ENCODE measurements around the gene FOXK1. TPM values are rescaled to one million over a fixed set of nuclear protein-coding genes. Genes with fewer than 3 reads are reported as not detected.

The FOXK1 gene
- total and polyA plus RNA-seq, 2 experiments from 2014 or later = 2.3 to 12.7 TPM

DNA sequence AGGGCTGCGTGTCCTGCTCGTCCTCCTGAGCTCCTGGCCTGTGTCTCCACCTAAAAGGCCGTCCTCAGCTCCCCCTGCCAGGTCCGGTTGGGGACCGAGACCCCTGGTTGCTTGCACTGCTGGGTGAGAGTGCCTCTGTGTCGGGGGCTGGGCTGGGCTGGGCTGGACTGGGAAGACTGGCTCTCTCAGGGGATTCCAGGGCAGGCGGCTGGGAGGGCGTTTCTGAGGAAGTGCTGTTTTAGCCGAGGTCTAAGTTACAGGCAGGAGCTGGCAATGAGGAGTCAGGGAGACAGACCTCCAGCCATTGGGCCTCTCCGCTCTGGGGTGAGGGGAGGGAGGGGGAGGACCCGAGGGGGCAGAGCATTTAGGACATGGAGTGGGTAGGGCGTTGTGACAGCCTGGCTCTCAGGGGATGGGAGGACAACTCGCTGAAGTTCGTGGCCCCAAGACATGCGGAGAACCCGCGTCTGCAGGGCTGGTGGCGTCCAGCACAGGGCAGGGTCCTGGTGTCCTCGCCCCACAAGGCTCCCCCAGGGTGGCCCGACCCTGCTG lies 20.9 kb downstream of the FOXK1 start (continued):
- TF ChIP-seq EZH2 (IDR thresholded peaks at IDR 0.05; ENCODE audit: low read depth, unreplicated experiment) (no peak), STAT1 (IDR thresholded peaks at IDR 0.05; ENCODE audit: unreplicated experiment) (no peak), POLR2AphosphoS5 (IDR thresholded peaks at IDR 0.05; ENCODE audit: low read depth) (no peak)
- TF ChIP-seq, protein P1, sequence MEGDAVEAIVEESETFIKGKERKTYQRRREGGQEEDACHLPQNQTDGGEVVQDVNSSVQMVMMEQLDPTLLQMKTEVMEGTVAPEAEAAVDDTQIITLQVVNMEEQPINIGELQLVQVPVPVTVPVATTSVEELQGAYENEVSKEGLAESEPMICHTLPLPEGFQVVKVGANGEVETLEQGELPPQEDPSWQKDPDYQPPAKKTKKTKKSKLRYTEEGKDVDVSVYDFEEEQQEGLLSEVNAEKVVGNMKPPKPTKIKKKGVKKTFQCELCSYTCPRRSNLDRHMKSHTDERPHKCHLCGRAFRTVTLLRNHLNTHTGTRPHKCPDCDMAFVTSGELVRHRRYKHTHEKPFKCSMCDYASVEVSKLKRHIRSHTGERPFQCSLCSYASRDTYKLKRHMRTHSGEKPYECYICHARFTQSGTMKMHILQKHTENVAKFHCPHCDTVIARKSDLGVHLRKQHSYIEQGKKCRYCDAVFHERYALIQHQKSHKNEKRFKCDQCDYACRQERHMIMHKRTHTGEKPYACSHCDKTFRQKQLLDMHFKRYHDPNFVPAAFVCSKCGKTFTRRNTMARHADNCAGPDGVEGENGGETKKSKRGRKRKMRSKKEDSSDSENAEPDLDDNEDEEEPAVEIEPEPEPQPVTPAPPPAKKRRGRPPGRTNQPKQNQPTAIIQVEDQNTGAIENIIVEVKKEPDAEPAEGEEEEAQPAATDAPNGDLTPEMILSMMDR (conservative IDR thresholded peaks at IDR 0.05; ENCODE audit: low read depth in 2 of 2) = no peak

DNA sequence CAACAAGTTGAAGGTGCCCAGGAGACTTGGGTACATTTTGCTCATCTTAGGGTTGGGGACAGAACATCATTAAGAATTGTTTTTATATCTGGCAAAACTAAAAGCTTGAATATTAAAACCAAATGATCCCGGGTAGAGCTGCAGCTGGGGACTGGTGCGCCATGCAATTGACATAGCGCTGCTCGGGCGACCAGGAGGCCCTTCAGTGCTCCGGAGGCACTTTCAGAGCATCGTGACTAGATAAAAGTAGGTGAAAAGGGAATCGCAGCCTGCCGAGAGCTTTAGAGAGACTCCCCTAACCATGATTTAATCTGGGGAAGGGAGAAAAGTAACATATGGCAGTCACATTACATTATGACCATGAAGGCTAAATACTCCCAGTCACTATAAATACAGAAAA lies 21.4 kb downstream of the FOXK1 start:
- no peak overlapping the region for H3K4me3 ChIP-seq
- H3K4me1 ChIP-seq (ENCODE audit: insufficient read depth) = peaks cover 22% of the 10 kb centered on the region
- peaks cover 56% of the 10 kb centered on the region for H4K20me1 ChIP-seq (replicated peaks; ENCODE audit: insufficient read depth)
- ATAC-seq = no peak
- no peaks in the 10 kb centered on the region for H3K9me2 ChIP-seq (ENCODE audit: insufficient read depth)
- peaks cover 57% of the 10 kb centered on the region for H3K27me3 Mint-ChIP-seq (ENCODE audit: insufficient read depth, low read depth, poor library complexity)
- H3K27ac Mint-ChIP-seq = no peak overlapping the region
- H3K27me3 ChIP-seq (ENCODE audit: insufficient read depth) = peaks cover 46% of the 10 kb centered on the region
- H3K79me2 ChIP-seq (replicated peaks; ENCODE audit: insufficient read depth) = peaks cover 45% of the 10 kb centered on the region
- peaks cover 46% of the 10 kb centered on the region for H3K4me1 Mint-ChIP-seq
- peaks cover 3% of the 10 kb centered on the region; the same call in 2 of the 3 replicates for H3K9me3 Mint-ChIP-seq
- H3F3A ChIP-seq (replicated peaks; ENCODE audit: low read depth) = 0 out of 2 replicates have a peak, but pooled peaks cover 3% of the 10 kb centered on the region
- no peak for DNase-seq (ENCODE audit: low spot score)
- peaks cover 3% of the 10 kb centered on the region; the same call in 2 of the 3 replicates for H3K36me3 Mint-ChIP-seq (ENCODE audit: low read depth)
- H3K27ac ChIP-seq (ENCODE audit: low read depth) = no peak overlapping the region
- no peak overlapping the region for H2AFZ ChIP-seq
- H3K4me3 Mint-ChIP-seq = no peak overlapping the region
- no peaks in the 10 kb centered on the region for H3K36me3 ChIP-seq (ENCODE audit: insufficient read depth)
- H3K4me2 ChIP-seq = no peak overlapping the region
- TF ChIP-seq EZH2 (IDR thresholded peaks at IDR 0.05; ENCODE audit: low read depth, unreplicated experiment) (no peak), JUNB (IDR thresholded peaks at IDR 0.05; ENCODE audit: unreplicated experiment) (no peak), NANOG (IDR thresholded peaks at IDR 0.05; ENCODE audit: borderline replicate concordance) (no peak), CREB1 (CRISPR knock-in tag; IDR thresholded peaks at IDR 0.05; ENCODE audit: low read depth) (no peak), ZNF331 (CRISPR knock-in tag; IDR thresholded peaks at IDR 0.05; ENCODE audit: low read depth) (no peak), ZNF114 (CRISPR knock-in tag; IDR thresholded peaks at IDR 0.05) (no peak), POLR2AphosphoS5 (IDR thresholded peaks at IDR 0.05; ENCODE audit: low read depth) (no peak)
- TF ChIP-seq, protein P2, sequence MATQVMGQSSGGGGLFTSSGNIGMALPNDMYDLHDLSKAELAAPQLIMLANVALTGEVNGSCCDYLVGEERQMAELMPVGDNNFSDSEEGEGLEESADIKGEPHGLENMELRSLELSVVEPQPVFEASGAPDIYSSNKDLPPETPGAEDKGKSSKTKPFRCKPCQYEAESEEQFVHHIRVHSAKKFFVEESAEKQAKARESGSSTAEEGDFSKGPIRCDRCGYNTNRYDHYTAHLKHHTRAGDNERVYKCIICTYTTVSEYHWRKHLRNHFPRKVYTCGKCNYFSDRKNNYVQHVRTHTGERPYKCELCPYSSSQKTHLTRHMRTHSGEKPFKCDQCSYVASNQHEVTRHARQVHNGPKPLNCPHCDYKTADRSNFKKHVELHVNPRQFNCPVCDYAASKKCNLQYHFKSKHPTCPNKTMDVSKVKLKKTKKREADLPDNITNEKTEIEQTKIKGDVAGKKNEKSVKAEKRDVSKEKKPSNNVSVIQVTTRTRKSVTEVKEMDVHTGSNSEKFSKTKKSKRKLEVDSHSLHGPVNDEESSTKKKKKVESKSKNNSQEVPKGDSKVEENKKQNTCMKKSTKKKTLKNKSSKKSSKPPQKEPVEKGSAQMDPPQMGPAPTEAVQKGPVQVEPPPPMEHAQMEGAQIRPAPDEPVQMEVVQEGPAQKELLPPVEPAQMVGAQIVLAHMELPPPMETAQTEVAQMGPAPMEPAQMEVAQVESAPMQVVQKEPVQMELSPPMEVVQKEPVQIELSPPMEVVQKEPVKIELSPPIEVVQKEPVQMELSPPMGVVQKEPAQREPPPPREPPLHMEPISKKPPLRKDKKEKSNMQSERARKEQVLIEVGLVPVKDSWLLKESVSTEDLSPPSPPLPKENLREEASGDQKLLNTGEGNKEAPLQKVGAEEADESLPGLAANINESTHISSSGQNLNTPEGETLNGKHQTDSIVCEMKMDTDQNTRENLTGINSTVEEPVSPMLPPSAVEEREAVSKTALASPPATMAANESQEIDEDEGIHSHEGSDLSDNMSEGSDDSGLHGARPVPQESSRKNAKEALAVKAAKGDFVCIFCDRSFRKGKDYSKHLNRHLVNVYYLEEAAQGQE (IDR thresholded peaks at IDR 0.05; ENCODE audit: unreplicated experiment) = no peak
- TF ChIP-seq, protein P3, sequence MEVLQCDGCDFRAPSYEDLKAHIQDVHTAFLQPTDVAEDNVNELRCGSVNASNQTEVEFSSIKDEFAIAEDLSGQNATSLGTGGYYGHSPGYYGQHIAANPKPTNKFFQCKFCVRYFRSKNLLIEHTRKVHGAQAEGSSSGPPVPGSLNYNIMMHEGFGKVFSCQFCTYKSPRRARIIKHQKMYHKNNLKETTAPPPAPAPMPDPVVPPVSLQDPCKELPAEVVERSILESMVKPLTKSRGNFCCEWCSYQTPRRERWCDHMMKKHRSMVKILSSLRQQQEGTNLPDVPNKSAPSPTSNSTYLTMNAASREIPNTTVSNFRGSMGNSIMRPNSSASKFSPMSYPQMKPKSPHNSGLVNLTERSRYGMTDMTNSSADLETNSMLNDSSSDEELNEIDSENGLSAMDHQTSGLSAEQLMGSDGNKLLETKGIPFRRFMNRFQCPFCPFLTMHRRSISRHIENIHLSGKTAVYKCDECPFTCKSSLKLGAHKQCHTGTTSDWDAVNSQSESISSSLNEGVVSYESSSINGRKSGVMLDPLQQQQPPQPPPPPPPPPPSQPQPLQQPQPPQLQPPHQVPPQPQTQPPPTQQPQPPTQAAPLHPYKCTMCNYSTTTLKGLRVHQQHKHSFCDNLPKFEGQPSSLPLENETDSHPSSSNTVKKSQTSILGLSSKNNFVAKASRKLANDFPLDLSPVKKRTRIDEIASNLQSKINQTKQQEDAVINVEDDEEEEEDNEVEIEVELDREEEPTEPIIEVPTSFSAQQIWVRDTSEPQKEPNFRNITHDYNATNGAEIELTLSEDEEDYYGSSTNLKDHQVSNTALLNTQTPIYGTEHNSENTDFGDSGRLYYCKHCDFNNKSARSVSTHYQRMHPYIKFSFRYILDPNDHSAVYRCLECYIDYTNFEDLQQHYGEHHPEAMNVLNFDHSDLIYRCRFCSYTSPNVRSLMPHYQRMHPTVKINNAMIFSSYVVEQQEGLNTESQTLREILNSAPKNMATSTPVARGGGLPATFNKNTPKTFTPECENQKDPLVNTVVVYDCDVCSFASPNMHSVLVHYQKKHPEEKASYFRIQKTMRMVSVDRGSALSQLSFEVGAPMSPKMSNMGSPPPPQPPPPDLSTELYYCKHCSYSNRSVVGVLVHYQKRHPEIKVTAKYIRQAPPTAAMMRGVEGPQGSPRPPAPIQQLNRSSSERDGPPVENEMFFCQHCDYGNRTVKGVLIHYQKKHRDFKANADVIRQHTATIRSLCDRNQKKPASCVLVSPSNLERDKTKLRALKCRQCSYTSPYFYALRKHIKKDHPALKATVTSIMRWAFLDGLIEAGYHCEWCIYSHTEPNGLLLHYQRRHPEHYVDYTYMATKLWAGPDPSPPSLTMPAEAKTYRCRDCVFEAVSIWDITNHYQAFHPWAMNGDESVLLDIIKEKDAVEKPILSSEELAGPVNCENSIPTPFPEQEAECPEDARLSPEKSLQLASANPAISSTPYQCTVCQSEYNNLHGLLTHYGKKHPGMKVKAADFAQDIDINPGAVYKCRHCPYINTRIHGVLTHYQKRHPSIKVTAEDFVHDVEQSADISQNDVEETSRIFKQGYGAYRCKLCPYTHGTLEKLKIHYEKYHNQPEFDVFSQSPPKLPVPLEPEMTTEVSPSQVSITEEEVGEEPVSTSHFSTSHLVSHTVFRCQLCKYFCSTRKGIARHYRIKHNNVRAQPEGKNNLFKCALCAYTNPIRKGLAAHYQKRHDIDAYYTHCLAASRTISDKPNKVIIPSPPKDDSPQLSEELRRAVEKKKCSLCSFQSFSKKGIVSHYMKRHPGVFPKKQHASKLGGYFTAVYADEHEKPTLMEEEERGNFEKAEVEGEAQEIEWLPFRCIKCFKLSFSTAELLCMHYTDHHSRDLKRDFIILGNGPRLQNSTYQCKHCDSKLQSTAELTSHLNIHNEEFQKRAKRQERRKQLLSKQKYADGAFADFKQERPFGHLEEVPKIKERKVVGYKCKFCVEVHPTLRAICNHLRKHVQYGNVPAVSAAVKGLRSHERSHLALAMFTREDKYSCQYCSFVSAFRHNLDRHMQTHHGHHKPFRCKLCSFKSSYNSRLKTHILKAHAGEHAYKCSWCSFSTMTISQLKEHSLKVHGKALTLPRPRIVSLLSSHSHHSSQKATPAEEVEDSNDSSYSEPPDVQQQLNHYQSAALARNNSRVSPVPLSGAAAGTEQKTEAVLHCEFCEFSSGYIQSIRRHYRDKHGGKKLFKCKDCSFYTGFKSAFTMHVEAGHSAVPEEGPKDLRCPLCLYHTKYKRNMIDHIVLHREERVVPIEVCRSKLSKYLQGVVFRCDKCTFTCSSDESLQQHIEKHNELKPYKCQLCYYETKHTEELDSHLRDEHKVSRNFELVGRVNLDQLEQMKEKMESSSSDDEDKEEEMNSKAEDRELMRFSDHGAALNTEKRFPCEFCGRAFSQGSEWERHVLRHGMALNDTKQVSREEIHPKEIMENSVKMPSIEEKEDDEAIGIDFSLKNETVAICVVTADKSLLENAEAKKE (CRISPR knock-in tag; IDR thresholded peaks at IDR 0.05) = no peak
- TF ChIP-seq, protein P1 (conservative IDR thresholded peaks at IDR 0.05; ENCODE audit: low read depth in 2 of 2) = no peak
